ENCODE data around the gene GRHL3. TPM values are rescaled to one million over a fixed set of nuclear protein-coding genes. Genes with fewer than 3 reads are reported as not detected.

The GRHL3 gene
- total RNA-seq, 3 donors from 2014 or later, result 0.65 TPM; not detected in 2

DNA sequence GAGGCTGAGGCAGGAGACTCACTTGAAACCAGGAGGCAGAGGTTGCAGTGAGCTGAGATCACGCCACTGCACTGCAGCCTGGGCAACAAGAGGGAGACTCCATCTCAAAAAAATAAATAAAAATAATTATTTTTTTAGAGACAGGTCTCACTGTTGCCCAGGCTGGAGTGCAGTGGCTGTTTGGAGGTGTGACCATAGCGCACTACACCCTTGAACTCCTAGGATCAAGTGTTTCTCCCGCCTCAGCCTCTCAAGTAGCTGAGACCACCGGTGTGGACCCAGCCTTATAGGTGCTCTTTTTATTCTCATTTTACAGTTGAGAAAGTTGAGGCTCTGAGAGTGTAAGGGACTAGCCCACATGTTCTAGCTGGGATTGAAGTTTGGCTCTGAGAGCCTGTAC is 15.6 kb upstream of the GRHL3 start:
- ATAC-seq, result no peak
- peaks cover 7% of the 10 kb centered on the region for H3K4me1 ChIP-seq (ENCODE audit: low read depth)
- no peaks in the 10 kb centered on the region for H3K9me3 ChIP-seq
- no peak for DNase-seq
- intact Hi-C loops (cut with DNase I, micrococcal nuclease), result no loop called here
- no peaks in the 10 kb centered on the region for H3K36me3 ChIP-seq (ENCODE audit: low read depth)
- no peak overlapping the region for H3K4me3 ChIP-seq
- TF ChIP-seq, protein P1, sequence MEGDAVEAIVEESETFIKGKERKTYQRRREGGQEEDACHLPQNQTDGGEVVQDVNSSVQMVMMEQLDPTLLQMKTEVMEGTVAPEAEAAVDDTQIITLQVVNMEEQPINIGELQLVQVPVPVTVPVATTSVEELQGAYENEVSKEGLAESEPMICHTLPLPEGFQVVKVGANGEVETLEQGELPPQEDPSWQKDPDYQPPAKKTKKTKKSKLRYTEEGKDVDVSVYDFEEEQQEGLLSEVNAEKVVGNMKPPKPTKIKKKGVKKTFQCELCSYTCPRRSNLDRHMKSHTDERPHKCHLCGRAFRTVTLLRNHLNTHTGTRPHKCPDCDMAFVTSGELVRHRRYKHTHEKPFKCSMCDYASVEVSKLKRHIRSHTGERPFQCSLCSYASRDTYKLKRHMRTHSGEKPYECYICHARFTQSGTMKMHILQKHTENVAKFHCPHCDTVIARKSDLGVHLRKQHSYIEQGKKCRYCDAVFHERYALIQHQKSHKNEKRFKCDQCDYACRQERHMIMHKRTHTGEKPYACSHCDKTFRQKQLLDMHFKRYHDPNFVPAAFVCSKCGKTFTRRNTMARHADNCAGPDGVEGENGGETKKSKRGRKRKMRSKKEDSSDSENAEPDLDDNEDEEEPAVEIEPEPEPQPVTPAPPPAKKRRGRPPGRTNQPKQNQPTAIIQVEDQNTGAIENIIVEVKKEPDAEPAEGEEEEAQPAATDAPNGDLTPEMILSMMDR (IDR thresholded peaks at IDR 0.05), result no peak

DNA sequence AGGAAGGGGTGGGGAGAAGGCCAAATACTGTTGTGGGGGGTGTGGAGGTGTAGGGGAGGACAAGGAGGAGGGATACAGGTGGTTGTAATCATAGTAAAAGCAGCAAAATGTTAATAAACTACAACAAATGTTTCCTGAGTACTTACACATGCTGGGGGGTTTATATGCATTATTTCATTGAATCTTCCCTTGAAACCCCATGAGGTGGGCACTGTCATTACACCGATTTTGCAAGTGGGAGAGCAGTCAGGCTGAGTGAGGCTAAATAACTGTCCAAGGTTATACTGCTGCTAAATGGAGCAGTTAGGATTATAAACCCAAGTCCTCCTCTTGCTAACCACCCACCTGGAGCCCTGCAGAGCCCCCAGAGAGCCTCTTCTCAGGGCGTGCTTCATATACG is 14.4 kb upstream of the GRHL3 start:
- Histone ChIP-seq H3K9me3 (no peaks in the 10 kb centered on the region), H3K36me3 (ENCODE audit: low read depth) (no peaks in the 10 kb centered on the region), H3K4me1 (ENCODE audit: low read depth) (peaks cover 7% of the 10 kb centered on the region), H3K4me3 (no peak overlapping the region)
- ATAC-seq (no peak), DNase-seq (no peak)
- TF ChIP-seq, protein P1 (IDR thresholded peaks at IDR 0.05), result no peak
- intact Hi-C loops (cut with DNase I, micrococcal nuclease), result no loop called here

DNA sequence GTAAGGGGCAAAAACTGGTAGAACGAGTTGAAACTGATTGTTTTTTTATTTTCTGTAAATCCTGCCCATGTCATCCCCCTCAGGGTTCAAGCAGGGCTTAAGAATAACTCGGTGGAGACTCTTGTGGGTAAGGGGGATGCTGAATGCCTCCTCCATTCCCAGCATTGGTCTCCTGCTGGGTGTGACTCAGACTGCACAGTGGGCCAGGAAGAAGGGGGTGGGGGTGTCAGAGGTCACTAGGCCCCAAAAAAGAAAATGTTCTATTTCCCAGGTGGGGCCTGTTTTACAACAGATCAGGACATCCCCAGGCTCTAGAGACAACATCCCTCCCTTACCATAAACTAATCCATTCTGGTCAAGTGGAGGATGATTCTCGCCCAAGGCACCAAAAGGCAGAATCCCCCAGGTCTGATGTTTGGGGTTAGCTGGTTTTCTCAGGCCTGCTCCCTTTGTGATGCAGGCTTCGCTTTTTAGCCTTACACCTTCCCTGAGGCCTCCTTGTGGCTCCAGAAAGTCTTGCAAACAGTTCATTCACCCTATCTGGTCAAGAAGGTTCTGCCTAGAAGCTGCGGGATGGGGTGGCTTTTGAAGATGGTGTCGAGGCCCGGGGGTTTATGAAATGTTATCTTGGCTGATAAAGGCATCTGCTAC is 10.7 kb upstream of the GRHL3 start:
- Histone ChIP-seq H3K4me1 (ENCODE audit: low read depth) (no peaks in the 10 kb centered on the region), H3K4me3 (no peak overlapping the region), H3K9me3 (no peaks in the 10 kb centered on the region), H3K36me3 (ENCODE audit: low read depth) (no peaks in the 10 kb centered on the region)
- DNase-seq (no peak), ATAC-seq (no peak)
- TF ChIP-seq, protein P1 (IDR thresholded peaks at IDR 0.05), result no peak
- intact Hi-C loops (cut with DNase I, micrococcal nuclease), result no loop called here

DNA sequence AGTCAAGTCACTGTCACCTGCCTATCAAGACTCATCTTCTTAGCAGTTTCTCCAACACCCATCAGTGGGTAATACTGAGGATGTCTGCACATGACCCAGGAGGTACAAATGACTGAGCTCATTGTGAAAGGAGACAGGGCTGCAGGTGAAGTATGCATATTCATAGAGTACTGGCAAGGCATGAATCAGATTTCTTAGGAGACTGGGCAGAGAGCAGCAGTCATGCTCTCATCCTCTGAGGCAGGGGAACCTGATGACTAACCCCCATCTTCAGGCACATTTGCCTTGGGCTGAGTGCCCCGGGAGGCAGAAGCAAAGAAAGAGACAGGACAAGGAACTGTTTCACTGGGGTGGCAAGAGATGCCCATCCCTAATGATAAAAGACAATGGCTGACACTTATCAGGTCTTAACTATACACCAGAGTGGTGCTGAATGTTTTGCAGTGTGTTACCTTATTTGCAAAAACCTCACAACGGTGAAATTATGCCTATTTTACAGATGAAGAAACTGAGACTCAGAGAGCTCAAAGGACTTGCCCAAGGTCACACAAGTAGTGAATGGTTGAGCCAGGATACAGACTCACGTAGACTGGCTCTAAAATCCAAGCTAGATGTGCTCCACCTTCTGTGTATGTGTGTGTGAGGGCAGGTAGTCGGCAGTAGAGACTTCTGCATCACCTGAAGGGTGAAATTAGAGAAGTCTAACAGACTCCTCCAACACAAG is 9.2 kb upstream of the GRHL3 start:
- H3K9me3 ChIP-seq, result no peaks in the 10 kb centered on the region
- no peaks in the 10 kb centered on the region for H3K36me3 ChIP-seq (ENCODE audit: low read depth)
- no peak overlapping the region for H3K4me3 ChIP-seq
- ATAC-seq, result no peak
- intact Hi-C loops (cut with DNase I, micrococcal nuclease), result no loop called here
- DNase-seq, result no peak
- no peaks in the 10 kb centered on the region for H3K4me1 ChIP-seq (ENCODE audit: low read depth)
- TF ChIP-seq, protein P1 (IDR thresholded peaks at IDR 0.05), result no peak

DNA sequence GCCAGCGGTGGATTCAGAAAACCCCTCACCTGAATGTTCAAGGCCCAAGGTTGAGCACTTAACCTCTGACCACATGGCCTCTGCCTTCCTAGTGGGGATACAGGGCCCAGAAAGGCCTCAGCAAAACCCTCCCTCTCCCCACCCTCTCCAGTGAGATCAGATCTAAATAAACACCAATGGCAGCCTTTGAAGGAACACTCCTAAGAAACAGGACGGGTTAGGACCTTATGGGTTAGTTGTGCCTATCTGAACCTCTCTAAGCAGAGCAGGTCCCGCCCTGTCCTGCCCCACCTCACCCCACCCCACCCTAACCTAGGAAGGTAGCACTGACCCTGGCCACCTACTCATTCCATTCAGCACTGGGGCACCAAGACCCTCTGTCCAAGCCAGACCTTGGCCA is 7.9 kb upstream of the GRHL3 start:
- H3K4me1 ChIP-seq (ENCODE audit: low read depth), result no peaks in the 10 kb centered on the region
- TF ChIP-seq, protein P1 (IDR thresholded peaks at IDR 0.05), result no peak
- no peak overlapping the region for H3K4me3 ChIP-seq
- no peaks in the 10 kb centered on the region for H3K9me3 ChIP-seq
- intact Hi-C loops (cut with DNase I, micrococcal nuclease), result no loop called here
- DNase-seq (no peak), ATAC-seq (peak; percentile 23)
- no peaks in the 10 kb centered on the region for H3K36me3 ChIP-seq (ENCODE audit: low read depth)

All from mucosa of descending colon (tissue), 3 donors.